Measurements from ENCODE around the gene MRM1. TPM values are rescaled to one million over a fixed set of nuclear protein-coding genes. Genes with fewer than 3 reads are reported as not detected.

The MRM1 gene
- total RNA-seq, 1 donor from 2014 or later, result 13.7 TPM

DNA sequence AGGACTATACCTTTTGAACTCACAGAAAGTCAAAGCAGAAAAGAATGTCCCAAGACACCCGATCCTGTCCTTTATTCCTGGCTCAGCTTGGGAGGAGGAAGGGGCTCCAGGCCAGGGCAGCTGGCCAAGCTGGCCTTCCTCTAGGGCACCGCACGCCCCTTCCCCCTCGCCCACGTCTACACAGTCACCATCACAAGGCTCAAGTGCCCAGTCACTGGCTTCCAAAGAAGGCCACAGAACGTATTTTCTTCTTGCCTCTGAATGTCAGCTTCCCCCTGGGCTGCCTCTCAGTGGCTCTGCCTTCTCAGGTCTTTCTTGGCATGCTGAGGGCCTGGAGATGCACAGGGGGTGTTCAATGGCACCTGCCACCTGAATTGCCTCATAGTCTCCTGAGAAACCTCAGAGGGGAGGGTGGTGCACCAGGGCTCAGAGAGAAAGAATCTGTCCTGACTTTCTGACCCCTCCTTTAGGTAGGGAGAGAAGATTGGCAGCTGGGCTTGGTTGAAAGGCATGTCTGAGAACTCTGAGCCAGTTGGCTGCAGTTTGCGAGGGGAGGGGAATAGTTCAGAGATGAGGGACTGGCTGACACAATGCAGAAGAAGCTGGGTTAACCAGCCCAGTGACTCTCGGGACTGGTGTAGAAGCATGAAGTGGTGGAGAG, 7.6 kb upstream of the MRM1 start:
- H3K4me3 ChIP-seq (ENCODE audit: low read depth, low read length), result no peak overlapping the region
- no peak for DNase-seq (ENCODE audit: low read depth)
- no peak for TF ChIP-seq CTCF (conservative IDR thresholded peaks at IDR 0.05; ENCODE audit: low read depth, low read length)

DNA sequence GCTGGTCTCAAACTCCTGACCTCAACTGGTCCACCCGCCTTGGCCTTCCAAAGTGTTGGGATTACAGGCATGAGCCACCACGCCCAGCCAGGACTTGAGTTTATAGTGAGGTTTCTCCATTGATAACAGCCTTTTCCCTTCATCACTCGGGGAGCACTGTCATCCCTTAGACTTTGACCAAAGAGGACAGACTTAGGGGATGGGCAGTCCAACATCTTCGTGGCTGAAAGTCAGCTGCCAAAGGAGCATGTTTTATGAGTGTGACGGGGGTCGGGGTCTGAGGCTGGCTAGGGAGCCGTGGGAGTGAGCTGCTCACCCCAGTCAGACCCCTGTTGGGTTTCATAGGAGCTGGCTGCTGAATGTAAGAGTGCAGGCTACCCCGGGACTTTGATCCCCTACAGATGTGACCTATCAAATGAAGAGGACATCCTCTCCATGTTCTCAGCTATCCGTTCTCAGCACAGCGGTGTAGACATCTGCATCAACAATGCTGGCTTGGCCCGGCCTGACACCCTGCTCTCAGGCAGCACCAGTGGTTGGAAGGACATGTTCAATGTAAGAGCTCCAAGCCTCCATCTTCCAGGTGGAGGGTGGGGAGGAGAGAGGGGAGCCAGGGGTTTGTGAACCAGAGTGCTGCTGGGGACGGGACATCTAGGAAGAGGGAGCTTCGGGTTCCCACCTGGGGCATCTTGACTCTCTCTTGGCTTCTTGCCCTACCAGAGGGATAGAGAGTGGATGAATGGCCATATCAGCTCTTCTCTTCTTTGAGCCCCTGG, 6.6 kb upstream of the MRM1 start:
- TF ChIP-seq CTCF (conservative IDR thresholded peaks at IDR 0.05; ENCODE audit: low read depth, low read length), result no peak
- H3K4me3 ChIP-seq (ENCODE audit: low read depth, low read length), result no peak overlapping the region
- DNase-seq (ENCODE audit: low read depth), result no peak

DNA sequence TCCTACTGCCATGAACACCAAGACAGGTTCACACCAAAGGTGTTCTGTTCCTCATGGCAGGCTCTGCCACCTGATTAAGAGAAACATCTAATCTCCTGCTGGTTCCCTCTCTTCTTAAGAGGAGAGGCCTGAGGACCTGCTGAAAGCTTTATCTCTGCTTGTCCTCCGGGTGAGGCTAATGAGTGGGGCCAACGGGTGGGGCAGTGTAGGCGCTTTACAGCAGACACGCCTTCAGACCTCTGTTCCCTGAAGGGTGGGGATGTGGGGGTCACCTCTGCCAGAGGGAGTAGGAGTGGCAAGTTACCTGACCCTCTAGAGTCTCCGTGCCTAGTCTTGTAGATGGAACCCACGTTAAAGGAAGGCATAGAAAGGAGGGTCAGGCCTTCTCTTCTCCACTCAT, 4.2 kb upstream of the MRM1 start:
- no peak for DNase-seq (ENCODE audit: low read depth)
- H3K4me3 ChIP-seq (ENCODE audit: low read depth, low read length), result no peak overlapping the region
- no peak for TF ChIP-seq CTCF (conservative IDR thresholded peaks at IDR 0.05; ENCODE audit: low read depth, low read length)

- no peak overlapping the region for H3K4me3 ChIP-seq (ENCODE audit: low read depth, low read length)
- TF ChIP-seq CTCF (conservative IDR thresholded peaks at IDR 0.05; ENCODE audit: low read depth, low read length), result no peak
- no peak for DNase-seq (ENCODE audit: low read depth)
Measured at GRCh38 chr17:36597866-36598777, 3.3 kb upstream of the MRM1 start.

DNA sequence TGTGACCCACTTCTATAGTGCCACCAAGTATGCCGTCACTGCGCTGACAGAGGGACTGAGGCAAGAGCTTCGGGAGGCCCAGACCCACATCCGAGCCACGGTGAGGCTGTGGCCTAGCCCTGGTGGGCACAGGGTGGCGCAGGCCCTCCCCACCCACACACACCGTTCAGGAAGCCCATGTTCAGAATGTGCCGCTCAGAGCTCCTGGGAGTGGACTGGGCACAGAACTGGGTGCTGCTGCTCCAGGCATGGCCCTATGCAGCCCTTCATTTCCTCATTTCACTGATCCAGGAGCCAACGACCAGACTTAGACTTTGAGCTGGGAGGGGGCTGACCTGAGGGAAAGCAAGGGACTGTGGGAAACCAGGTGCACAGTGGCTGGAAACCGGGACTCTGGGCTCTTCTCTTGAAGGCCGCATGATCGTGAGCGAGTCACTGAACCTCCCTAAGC, 2.4 kb upstream of the MRM1 start:
- no peak overlapping the region for H3K4me3 ChIP-seq (ENCODE audit: low read depth, low read length)
- DNase-seq (ENCODE audit: low read depth), result no peak
- TF ChIP-seq CTCF (conservative IDR thresholded peaks at IDR 0.05; ENCODE audit: low read depth, low read length), result no peak

- H3K4me3 ChIP-seq (ENCODE audit: low read depth, low read length), result no peak overlapping the region
- TF ChIP-seq CTCF (conservative IDR thresholded peaks at IDR 0.05; ENCODE audit: low read depth, low read length), result no peak
- no peak for DNase-seq (ENCODE audit: low read depth)
Measured at GRCh38 chr17:36599546-36600250, 1.7 kb upstream of the MRM1 start.
